BJ (cell line): ENCODE measurements around the gene DYNLRB1. TPM values are rescaled to one million over a fixed set of nuclear protein-coding genes. Genes with fewer than 3 reads are reported as not detected.
"Not testable (repeated sequence)": the region's sequence is repeated elsewhere in the genome, so short reads cannot be mapped to it uniquely, and the experiment has no call there.

Experiments used
- CTCF ChIA-PET: fragments of 350-600 bp; formaldehyde crosslinking; extraction: SDS; loops from one replicate; lab custom pipeline; 2021; ENCODE audit warnings: antibody characterized with exemption, inconsistent platforms; lab: Yijun Ruan, JAX
- POLR2A ChIA-PET: fragments of 300-600 bp; sonication (Branson Sonifier 250); formaldehyde crosslinking; extraction: SDS; loops from one replicate; lab custom pipeline; 2021; ENCODE audit warnings: antibody characterized with exemption; lab: Charles Lee
- DNase-seq: peaks from one replicate; pipeline ENCODE4 v3.0.0-alpha.2; 2011; ENCODE audit warnings: low read depth
- H3K27me3 ChIP-seq: 2 replicates; pipeline ENCODE4 v1.6.0; 2011; ENCODE audit warnings: low read length; ENCODE audit not compliant: control insufficient read depth, insufficient read depth
- H3K36me3 ChIP-seq: 2 replicates; pipeline ENCODE4 v1.5.1; 2011; ENCODE audit warnings: low read length; ENCODE audit not compliant: control insufficient read depth, insufficient read depth
- H3K4me3 ChIP-seq: 2 replicates; pipeline ENCODE4 v1.5.1; 2011; ENCODE audit warnings: low read depth, mild to moderate bottlenecking, control low read depth, low read length
- polyA plus RNA-seq: library from polyadenylated mRNA; depleted of rRNA; stranded (reverse); fragments of >200 nt; gene quantifications from 2 replicates; pipeline ENCODE4 v1.2.3, GENCODE V29; 2011
- TF ChIP-seq, protein P1 (sequence below): IDR thresholded peaks from 2 replicates; pipeline ENCODE4 v1.5.1; 2011; ENCODE audit warnings: low read depth, mild to moderate bottlenecking, control low read depth, inconsistent platforms, low read length, moderate library complexity; ENCODE audit not compliant: insufficient read depth

DYNLRB1 gene
- polyA plus RNA-seq, 1 experiment, result 310 TPM

GRCh38 chr20:34491226-34491931 lies 24.8 kb upstream of the DYNLRB1 start:
- DNase-seq, result no peak
- TF ChIP-seq, protein P1, sequence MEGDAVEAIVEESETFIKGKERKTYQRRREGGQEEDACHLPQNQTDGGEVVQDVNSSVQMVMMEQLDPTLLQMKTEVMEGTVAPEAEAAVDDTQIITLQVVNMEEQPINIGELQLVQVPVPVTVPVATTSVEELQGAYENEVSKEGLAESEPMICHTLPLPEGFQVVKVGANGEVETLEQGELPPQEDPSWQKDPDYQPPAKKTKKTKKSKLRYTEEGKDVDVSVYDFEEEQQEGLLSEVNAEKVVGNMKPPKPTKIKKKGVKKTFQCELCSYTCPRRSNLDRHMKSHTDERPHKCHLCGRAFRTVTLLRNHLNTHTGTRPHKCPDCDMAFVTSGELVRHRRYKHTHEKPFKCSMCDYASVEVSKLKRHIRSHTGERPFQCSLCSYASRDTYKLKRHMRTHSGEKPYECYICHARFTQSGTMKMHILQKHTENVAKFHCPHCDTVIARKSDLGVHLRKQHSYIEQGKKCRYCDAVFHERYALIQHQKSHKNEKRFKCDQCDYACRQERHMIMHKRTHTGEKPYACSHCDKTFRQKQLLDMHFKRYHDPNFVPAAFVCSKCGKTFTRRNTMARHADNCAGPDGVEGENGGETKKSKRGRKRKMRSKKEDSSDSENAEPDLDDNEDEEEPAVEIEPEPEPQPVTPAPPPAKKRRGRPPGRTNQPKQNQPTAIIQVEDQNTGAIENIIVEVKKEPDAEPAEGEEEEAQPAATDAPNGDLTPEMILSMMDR, result no peak
- Histone ChIP-seq H3K4me3 (no peak overlapping the region), H3K36me3 (peaks cover 8% of the 10 kb centered on the region), H3K27me3 (no peaks in the 10 kb centered on the region)
- ChIA-PET CTCF (interaction anchor here (0.5 to 3.8 kb wide), 2 partner anchors 162 to 179 kb away, joined by 4 to 28 read pairs; no protein-coding TSS in a partner anchor), POLR2A (no interaction called here)

DNA sequence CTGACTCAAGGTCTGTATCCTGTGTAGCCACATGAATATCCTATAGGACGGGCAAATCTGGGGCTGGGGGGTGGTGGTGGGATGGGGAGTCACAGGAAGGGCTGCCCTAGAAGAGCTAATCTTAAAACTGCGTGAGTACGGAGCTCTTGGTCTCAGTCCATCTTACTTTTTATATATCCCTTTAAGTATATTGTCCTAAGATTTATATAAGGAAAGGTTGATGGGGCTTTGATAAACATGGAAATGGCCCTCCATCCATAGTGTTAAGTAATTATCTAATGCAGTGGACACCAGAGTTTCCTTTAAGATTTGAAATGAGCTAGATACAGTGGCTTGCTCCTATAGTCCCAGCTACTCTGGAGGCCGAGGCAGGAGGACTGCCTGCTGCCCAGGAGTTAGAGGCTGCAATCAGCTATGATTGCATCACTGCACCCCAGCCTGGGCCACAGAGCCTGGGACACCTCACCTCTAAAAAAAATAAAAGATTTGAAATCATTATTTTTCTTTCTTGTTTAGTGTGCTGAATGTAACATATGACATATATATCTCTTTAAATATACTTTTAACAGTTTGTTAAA lies 24.2 kb upstream of the DYNLRB1 start:
- TF ChIP-seq, protein P1, result no peak
- Histone ChIP-seq H3K4me3 (no peak overlapping the region), H3K36me3 (peaks cover 6% of the 10 kb centered on the region), H3K27me3 (no peaks in the 10 kb centered on the region)
- ChIA-PET CTCF (interaction anchor here (0.5 to 3.8 kb wide), 2 partner anchors 163 to 179 kb away, joined by 4 to 28 read pairs; no protein-coding TSS in a partner anchor), POLR2A (no interaction called here)
- no peak for DNase-seq

DNA sequence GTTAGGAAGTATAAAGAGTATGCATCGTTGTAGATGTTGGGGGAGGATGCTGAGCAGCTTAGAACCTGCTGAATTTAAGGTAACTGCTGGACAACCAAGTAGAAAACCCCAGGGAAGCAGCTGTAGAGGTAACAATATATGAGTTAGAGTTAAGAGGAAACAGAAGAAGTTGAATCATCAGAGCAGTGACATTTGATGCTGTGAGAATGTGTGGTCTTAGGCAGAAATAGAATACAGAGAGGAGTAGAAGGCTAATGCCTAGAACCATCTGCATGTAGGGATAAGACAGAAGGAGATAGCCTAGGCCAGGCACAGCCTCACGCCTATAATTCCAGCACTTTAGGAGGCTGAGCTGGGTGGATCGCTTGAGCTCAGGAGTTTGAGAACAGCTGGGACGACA lies 22.6 kb upstream of the DYNLRB1 start:
- POLR2A ChIA-PET, result interaction anchor here (0.6 kb wide), 1 partner anchor 9 kb away, joined by 3 read pairs; no protein-coding TSS in a partner anchor
- peaks cover 6% of the 10 kb centered on the region for H3K36me3 ChIP-seq
- CTCF ChIA-PET, result interaction anchor here (1.1 to 3.8 kb wide), 2 partner anchors 181 to 185 kb away, joined by 3 to 28 read pairs; no protein-coding TSS in a partner anchor
- H3K27me3 ChIP-seq, result no peaks in the 10 kb centered on the region
- no peak overlapping the region for H3K4me3 ChIP-seq
- TF ChIP-seq, protein P1, result no peak
- DNase-seq, result no peak

GRCh38 chr20:34495307-34495706 lies 20.9 kb upstream of the DYNLRB1 start:
- POLR2A ChIA-PET, result no interaction called here
- no peak overlapping the region for H3K4me3 ChIP-seq
- CTCF ChIA-PET, result interaction anchor here (2.2 kb wide), 1 partner anchor 183 kb away, joined by 7 read pairs; no protein-coding TSS in a partner anchor
- TF ChIP-seq, protein P1, result no peak
- no peaks in the 10 kb centered on the region for H3K27me3 ChIP-seq
- H3K36me3 ChIP-seq, result peaks cover 5% of the 10 kb centered on the region
- DNase-seq, result no peak

- Histone ChIP-seq H3K4me3 (no peak overlapping the region), H3K36me3 (peaks cover 2% of the 10 kb centered on the region), H3K27me3 (no peaks in the 10 kb centered on the region)
- TF ChIP-seq, protein P1, result no peak
- DNase-seq, result no peak
- CTCF ChIA-PET, result interaction anchor here (0.8 to 2.2 kb wide), 3 partner anchors 10 to 183 kb away, joined by 3 to 7 read pairs (median 3); no protein-coding TSS in a partner anchor
- POLR2A ChIA-PET, result no interaction called here
These were observed 20.3 kb upstream of the DYNLRB1 start for GRCh38 chr20:34495916-34496315.

GRCh38 chr20:34497596-34497995 lies 18.6 kb upstream of the DYNLRB1 start:
- H3K4me3 ChIP-seq, POLR2A ChIA-PET: not testable (repeated sequence)

More at GRCh38 chr20:34497596-34497995, 18.6 kb upstream of the DYNLRB1 start:
- not testable (repeated sequence) for DNase-seq, H3K27me3 ChIP-seq, H3K36me3 ChIP-seq
- CTCF ChIA-PET, result interaction anchor here (1.8 kb wide), 1 partner anchor 185 kb away, joined by 5 read pairs; no protein-coding TSS in a partner anchor
